Esophagus muscularis mucosa (tissue), 4 donors: ENCODE measurements around the gene PARP3. TPM values are rescaled to one million over a fixed set of nuclear protein-coding genes. Genes with fewer than 3 reads are reported as not detected.
A peak's percentile ranks its signal among the peaks of the same experiment; 100 is the strongest.
"Not testable (repeated sequence)": the region's sequence is repeated elsewhere in the genome, so short reads cannot be mapped to it uniquely, and the experiment has no call there.

Experiments
- DNase-seq: peaks from one replicate; pipeline ENCODE4 v3.0.0-alpha.2; 2017; ENCODE audit errors: extremely low spot score
- H3K27ac ChIP-seq, 4 donors: fragments of 200-600 bp; sonication (generic); replicated peaks in 1 of 4; 1 replicate in 3 of 4; 2 replicates in 1 of 4; pipeline ENCODE4 v1.5.1; 2016 to 2019; ENCODE audit warnings: mild to moderate bottlenecking in 1 of 4
- H3K27me3 ChIP-seq, 4 donors: fragments of 200-600 bp; sonication (generic); one replicate each; pipeline versions ENCODE4 v1.5.1 to v1.6.0; 2016 to 2019
- H3K36me3 ChIP-seq, 4 donors: fragments of 200-600 bp; sonication (generic); one replicate each; pipeline ENCODE4 v1.5.1; 2016 to 2019
- H3K4me1 ChIP-seq, 4 donors: fragments of 200-600 bp; sonication (generic); one replicate each; pipeline ENCODE4 v1.5.1; 2016 to 2019
- H3K4me3 ChIP-seq, 4 donors: fragments of 200-600 bp; sonication (generic); 1 replicate in 2 of 4; 2 replicates in 2 of 4; pipeline ENCODE4 v1.5.1; 2016 to 2019; ENCODE audit warnings: mild to moderate bottlenecking in 4 of 4, moderate library complexity in 1 of 4
- H3K9me3 ChIP-seq, 4 donors: fragments of 200-600 bp; sonication (generic); 1 replicate in 3 of 4; 2 replicates in 1 of 4; pipeline ENCODE4 v1.5.1; 2016 to 2019
- CTCF ChIP-seq, 3 experiments: fragments of 200-600 bp in 2 of 3; fragments of 450-650 bp in 1 of 3; sonication (generic) in 2 of 3; IDR thresholded peaks; one replicate each; pipeline ENCODE4 v1.5.1; 2017 to 2019; ENCODE audit warnings: antibody characterized with exemption in 3 of 3, mild to moderate bottlenecking in 2 of 3, moderate library complexity in 1 of 3
- EP300 ChIP-seq: sonication (generic); formaldehyde crosslinking; IDR thresholded peaks from one replicate; pipeline ENCODE4 v1.6.1; 2017; ENCODE audit warnings: antibody characterized with exemption
- POLR2A ChIP-seq: fragments of 450-650 bp; IDR thresholded peaks from one replicate; pipeline ENCODE4 v1.6.1; 2017; ENCODE audit warnings: antibody characterized with exemption, moderate library complexity, mild to moderate bottlenecking, low read depth
- POLR2AphosphoS5 ChIP-seq, 2 donors: sonication (generic); formaldehyde crosslinking; IDR thresholded peaks; one replicate each; pipeline ENCODE4 v1.6.1; 2017; ENCODE audit warnings: antibody characterized with exemption in 2 of 2
- WGBS: methylation state at CpG from one replicate; pipeline ENCODE4 v1.1.5; 2018; 5-methylcytosine and 5-hydroxymethylcytosine counted together
- intact Hi-C: fragments of 100-400 bp; cut with DNase I; formaldehyde crosslinking; loops from one replicate; pipeline ENCODE4 v1.15.1; 2023
- total RNA-seq, 4 donors: library from RNA; depleted of rRNA; stranded (reverse); fragments of >200 nt; gene quantifications; one replicate each; pipeline versions ENCODE4 v1.1.0 to v1.2.1, GENCODE V29; 2016

The PARP3 gene
- total RNA-seq, 4 donors from 2014 or later, result 22.9 to 37.9 (median 30.1) TPM

DNA sequence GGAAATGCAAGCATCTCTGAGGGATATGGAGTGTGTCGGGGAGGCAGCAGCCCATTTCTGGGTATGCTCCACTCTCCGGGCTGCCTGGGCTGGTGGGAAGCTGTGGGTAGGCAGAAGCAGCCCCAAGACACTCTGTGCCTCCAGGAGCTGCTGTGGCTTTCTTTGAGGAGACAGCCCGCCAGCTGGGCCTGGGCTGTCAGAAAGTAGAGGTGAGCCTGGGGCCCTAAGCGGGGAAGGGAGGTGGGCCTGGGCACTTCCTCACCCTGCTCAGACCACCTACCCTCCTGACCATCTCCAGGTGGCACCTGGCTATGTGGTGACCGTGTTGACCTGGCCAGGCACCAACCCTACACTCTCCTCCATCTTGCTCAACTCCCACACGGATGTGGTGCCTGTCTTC, 42.9 kb downstream of the PARP3 start:
- H3K4me1 ChIP-seq, result peaks cover 27 to 54% (median 42%) of the 10 kb centered on the region in 4 donors
- no peak for DNase-seq
- H3K27ac ChIP-seq, result no peak overlapping the region
- intact Hi-C loops, result no loop called here
- no peaks in the 10 kb centered on the region for H3K9me3 ChIP-seq
- H3K27me3 ChIP-seq, result no peaks in the 10 kb centered on the region
- no peak overlapping the region for H3K4me3 ChIP-seq
- 89% methylated on average over 5 of the region's 6 CpGs for WGBS
- H3K36me3 ChIP-seq, result peaks cover 0 to 16% (median 2%) of the 10 kb centered on the region in 4 donors
- TF ChIP-seq POLR2A, result no peak
- TF ChIP-seq CTCF (IDR thresholded peaks at IDR 0.05), result no peak
- no peak for TF ChIP-seq EP300
- no peak for TF ChIP-seq POLR2AphosphoS5 (IDR thresholded peaks at IDR 0.05)

- Histone ChIP-seq H3K9me3 (no peaks in the 10 kb centered on the region), H3K4me3 (no peak overlapping the region), H3K4me1 (peaks cover 27 to 57% (median 48%) of the 10 kb centered on the region in 4 donors), H3K27me3 (no peaks in the 10 kb centered on the region), H3K27ac (no peak overlapping the region), H3K36me3 (peaks cover 0 to 9% (median 1%) of the 10 kb centered on the region in 4 donors)
- DNase-seq, result no peak
- no peak for TF ChIP-seq POLR2AphosphoS5 (IDR thresholded peaks at IDR 0.05)
- no peak for TF ChIP-seq EP300
- TF ChIP-seq POLR2A, result no peak
- no peak for TF ChIP-seq CTCF (IDR thresholded peaks at IDR 0.05)
- intact Hi-C loops, result no loop called here
- 93% methylated on average over 3 of the region's 12 CpGs for WGBS
Observed at GRCh38 chr3:51986010-51986947, 44.1 kb downstream of the PARP3 start.

DNA sequence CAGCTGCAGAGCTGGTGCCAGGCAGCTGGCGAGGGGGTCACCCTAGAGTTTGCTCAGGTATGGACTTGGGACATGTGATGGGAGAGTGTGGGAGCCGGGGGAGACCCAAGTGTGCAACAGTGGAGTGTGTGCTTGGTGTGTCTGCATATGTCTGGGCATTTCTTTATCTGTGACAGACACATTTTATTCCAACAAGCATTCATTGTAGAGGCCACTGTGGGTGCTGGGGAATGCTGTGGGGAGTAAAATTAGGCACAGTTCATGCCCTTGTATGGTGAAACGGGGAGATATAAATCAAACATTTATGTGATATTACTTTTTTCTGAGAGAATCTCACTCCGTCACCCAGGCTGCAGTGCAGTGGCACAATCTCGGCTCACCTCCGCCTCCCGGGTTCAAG, 45.4 kb downstream of the PARP3 start:
- 98% methylated on average over 7 of the region's 7 CpGs for WGBS
- no peaks in the 10 kb centered on the region for H3K9me3 ChIP-seq
- peaks cover 19 to 57% (median 40%) of the 10 kb centered on the region in 4 donors for H3K4me1 ChIP-seq
- TF ChIP-seq CTCF (IDR thresholded peaks at IDR 0.05), result no peak
- no peaks in the 10 kb centered on the region for H3K27me3 ChIP-seq
- DNase-seq, result no peak
- peaks cover 4 to 22% (median 12%) of the 10 kb centered on the region in 4 donors for H3K36me3 ChIP-seq
- intact Hi-C loops, result no loop called here
- H3K27ac ChIP-seq, result no peak overlapping the region
- H3K4me3 ChIP-seq, result no peak overlapping the region

GRCh38 chr3:51988286-51989146, 46.4 kb downstream of the PARP3 start:
- Histone ChIP-seq H3K9me3 (no peaks in the 10 kb centered on the region), H3K4me1 (peaks cover 15 to 56% (median 38%) of the 10 kb centered on the region in 4 donors), H3K27ac (no peak overlapping the region), H3K4me3 (no peak overlapping the region), H3K27me3 (no peaks in the 10 kb centered on the region), H3K36me3 (peaks cover 11 to 31% (median 21%) of the 10 kb centered on the region in 4 donors)
- TF ChIP-seq POLR2AphosphoS5 (IDR thresholded peaks at IDR 0.05) (no peak), CTCF (IDR thresholded peaks at IDR 0.05) (no peak), POLR2A (no peak), EP300 (no peak)
- WGBS, result 82% methylated on average over 15 of the region's 15 CpGs
- DNase-seq, result no peak
- intact Hi-C loops, result no loop called here

DNA sequence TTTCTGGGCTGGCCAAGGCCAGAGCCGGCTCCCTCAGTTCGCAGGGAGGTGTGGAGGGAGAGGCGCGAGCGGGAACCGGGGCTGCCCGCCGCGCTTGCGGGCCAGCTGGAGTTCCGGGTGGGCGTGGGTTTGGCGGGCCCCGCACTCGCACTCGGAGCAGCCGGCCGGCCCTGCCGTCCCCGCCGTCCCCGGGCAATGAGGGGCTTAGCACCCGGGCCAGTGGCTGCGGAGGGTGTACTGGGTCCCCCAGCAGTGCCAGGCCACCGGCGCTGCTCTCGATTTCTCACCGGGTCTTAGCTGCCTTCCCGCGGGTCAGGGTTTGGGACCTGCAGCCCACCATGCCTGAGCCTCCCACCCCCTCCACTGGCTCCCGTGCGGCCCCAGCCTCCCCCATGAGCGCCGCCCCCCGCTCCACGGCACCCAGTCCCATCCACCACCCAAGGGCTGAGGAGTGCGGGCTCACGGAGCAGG, 48.4 kb downstream of the PARP3 start:
- intact Hi-C loops, H3K4me3 ChIP-seq, DNase-seq, H3K9me3 ChIP-seq, H3K27me3 ChIP-seq: not testable (repeated sequence)
- Histone ChIP-seq H3K4me1 (peaks cover 17 to 60% (median 44%) of the 10 kb centered on the region in 4 donors), H3K36me3 (peaks cover 23 to 46% (median 36%) of the 10 kb centered on the region in 4 donors), H3K27ac (peak overlapping the region in 3 of 4 donors; percentile 13 to 51 (median 49))
- 45% methylated on average over 7 of the region's 38 CpGs for WGBS
